ENCODE measurements around the gene SPATA31C2.
"Not testable (repeated sequence)": the region's sequence is repeated elsewhere in the genome, so short reads cannot be mapped to it uniquely, and the experiment has no call there.

Gene SPATA31C2

GRCh38 chr9:88138375-88138774 is at the start of gene SPATA31C2:
SPATA31C2 (minus strand) TSS chr9:88138475; CDS start chr9:88138446, 29 bp downstream.
- DNase-seq, result not testable (repeated sequence)

- no peak for DNase-seq
These were observed 49.4 kb upstream of the SPATA31C2 start for GRCh38 chr9:88187631-88188030.

GRCh38 chr9:88186495-88187110 is 48.3 kb upstream of the SPATA31C2 start:
- no peak for DNase-seq

- no peak for DNase-seq
These were observed 46.7 kb upstream of the SPATA31C2 start for GRCh38 chr9:88184976-88185375.

- DNase-seq, result no peak
These were observed 45.7 kb upstream of the SPATA31C2 start for GRCh38 chr9:88183798-88184495.

GRCh38 chr9:88182501-88182900 is 44.2 kb upstream of the SPATA31C2 start:
- no peak for DNase-seq

DNA sequence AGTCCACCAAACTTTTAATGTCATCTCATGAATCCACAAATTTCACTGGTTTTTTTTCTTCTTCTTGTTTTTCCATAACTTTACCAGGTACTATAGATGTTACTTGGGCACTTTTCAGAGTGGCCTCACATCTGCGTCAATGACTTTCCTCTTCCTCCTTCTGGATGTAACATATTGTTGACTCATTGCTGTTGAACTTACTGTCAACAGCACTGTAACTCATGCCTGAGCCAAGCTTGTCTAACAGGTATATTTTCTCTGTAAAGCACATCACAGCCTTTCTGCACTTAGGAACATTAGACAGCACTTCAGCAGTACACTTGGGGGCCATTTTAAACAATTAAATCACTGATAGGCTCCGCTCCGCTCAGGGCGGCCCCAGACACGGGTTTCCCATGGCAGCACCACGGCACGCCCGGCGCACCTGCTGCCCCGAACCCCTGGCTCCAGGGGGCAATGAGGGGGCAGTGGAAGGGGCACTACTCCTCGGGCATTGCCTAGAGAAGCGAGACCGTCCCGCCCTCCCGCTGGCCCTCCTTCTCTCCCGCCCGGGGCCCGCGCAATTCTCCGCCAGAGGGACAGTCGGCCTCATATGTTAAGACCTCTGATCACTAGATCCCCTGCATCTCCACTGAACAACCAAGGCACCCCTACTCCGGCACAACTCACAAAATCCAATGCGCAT is 41.9 kb upstream of the SPATA31C2 start:
- DNase-seq, result no peak

DNA sequence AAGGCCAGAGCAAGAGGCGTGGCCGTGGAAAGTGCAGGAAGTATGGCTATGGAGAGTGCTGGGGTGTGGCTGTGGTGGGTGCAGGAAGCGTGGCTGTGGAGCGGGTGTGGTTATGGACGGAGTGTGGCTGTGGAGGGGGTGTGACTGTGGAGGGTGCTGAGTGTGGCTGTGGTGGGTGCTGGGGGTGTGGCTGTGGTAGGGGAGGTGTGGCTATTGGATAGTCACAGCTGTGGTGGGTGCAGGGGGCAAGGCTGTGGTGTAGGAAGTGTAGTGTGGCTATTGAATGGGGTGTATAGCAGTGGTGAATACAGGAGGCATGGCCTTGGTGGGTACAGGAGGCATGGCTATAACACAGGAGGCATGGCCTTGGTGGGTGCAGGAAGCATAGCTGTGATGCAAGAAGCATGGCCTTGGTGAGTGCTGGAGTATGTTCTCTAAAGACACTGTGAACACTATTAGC is 40.8 kb upstream of the SPATA31C2 start:
- DNase-seq, result no peak

DNA sequence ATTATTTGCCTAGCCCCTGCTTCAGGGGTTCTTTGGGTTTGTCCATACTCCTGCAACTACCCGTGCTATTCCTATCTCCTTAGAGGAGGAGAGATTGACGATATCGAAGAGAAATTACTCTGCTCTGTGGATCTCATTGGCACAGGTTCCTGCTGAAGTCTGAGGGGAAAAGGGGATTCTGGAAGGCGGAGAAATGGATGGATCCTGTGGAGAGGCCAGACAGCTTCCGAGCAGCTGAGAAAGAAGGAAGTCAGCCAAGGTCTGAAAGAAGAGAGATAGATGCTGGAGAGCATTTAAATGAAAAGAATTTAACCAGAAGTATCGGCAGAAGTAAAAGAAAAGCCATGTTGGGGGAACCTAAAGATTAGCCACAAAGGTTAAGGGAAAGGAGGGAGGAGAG is 40.4 kb upstream of the SPATA31C2 start:
- DNase-seq, result no peak

DNA sequence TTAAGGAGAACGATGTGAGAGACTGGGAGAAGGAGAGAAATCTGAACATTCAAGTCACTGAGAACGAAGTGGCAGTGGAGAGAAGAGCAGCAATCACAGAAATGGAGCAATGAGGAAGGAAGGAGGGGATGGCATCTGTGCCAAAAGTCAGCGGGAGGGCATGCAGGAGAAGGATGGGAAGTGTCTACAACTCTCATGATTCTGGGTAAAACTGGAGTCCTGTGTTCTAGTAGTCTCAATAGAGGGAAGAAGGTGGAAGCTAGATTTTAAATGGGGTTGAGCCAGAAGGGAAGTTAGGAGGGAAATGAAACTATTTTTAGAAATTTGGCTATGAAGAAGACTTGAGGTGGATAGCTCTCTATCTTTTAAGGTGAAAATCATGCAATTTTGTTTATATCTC is 39.1 kb upstream of the SPATA31C2 start:
- no peak for DNase-seq

DNA sequence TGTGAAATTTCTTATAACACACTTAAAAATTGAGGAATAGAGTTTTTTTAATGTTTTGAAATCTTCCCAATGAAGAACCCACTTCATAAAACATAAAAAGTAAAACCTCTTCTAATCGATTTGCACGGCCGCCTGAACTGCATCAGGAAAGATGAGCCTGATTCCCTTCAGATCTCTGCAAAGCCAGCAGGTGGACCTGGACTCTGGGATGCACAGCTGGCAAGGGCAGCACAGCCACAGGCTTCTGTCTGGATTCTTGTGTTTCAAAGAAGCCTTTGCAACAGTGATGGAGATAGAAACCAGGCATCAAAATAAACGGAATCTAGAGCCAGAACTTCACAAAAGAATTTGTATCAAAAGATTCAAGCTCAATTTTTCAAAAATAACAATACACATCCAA is 36.0 kb upstream of the SPATA31C2 start:
- DNase-seq, result peak; percentile 13

- DNase-seq, result no peak
These were observed 35.2 kb upstream of the SPATA31C2 start for GRCh38 chr9:88173378-88173999.

GRCh38 chr9:88169700-88170099 is 31.4 kb upstream of the SPATA31C2 start:
- no peak for DNase-seq

DNA sequence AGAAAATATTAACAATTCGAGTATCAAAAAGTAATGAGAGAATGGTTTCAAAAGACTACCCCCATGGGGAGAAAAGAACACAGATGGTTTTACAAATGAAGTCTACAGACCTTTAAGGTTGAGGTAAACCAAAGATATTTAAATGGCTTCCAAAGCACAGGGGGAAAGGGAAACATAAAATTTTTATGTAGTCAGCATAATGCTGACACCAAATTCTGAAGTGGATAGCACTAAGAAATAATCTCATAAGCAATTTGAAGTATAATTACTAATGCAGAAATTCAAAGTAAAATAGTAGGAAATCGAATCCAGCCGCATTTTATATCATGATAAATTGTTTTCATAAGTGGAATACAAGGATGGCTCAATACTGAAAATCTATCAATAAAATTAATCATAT is 30.3 kb upstream of the SPATA31C2 start:
- no peak for DNase-seq

DNA sequence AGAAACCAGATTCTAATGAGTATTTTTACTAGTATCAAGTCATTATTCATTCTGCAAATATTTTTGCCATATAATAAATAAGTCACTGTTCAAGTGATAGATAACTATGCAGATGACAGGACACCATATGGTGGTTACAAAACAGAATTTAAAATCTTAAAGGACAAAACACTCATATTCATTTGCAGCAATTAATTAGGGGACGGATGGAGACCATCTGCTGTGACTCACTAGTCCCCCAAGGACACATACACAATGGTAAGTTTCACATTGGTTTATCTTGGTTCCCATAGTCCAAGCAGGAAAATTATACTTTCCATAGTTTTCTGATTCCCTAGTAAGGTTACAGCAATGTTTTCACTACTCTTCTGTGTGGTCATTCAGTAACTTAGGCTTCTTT is 28.4 kb upstream of the SPATA31C2 start:
- DNase-seq, result no peak

GRCh38 chr9:88164850-88165249 is 26.6 kb upstream of the SPATA31C2 start:
- no peak for DNase-seq

GRCh38 chr9:88161144-88161543 is 22.9 kb upstream of the SPATA31C2 start:
- DNase-seq, result no peak

DNA sequence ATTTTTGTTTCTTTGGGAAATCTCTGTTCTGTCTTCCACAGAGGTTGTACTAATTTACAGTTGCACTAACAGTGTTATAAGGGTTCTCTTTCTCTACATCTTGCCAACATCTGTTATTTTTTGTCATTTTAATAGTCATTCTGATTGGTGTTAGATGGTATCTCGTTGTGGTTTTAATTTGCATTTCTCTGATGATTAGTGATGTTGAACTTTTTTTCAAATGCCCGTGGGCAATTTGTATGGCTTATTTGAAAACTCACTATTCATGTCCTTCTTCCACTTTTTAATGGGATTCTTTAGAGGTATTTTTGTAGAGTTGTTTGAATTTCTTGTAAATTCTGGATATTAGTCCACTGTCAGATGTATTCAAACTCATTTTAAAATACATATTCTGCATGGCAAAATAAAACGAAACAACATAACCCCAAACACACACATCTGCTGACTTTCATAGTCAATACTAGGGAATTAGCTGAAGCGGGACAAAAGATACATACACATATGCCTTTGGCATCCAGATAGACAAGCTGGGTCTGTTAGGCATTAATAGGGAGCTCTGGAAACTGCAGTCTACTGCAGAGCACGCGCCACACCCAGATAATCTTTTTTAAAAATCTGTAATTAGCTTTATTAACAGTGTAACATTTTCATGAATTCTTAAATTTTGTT is 5.8 kb upstream of the SPATA31C2 start:
- DNase-seq, result no peak

DNA sequence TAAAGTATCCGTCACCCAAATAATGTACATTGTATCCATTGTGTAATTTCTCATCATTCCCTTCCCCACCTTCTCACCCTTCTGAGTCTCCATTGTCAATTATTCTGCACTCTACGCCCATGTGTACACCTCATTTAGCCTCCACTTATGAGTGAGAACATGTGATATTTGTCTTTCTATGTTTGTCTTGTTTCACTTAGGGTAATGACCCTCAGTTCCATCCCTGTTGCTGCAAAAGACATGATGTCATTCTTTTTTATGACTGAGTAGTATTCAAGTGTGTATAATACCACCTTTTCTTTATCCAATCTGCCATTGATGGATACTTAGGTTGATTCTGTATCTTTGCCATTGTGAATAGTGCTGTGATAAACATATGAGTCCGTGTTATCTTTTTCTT is 4.9 kb upstream of the SPATA31C2 start:
- DNase-seq, result no peak

DNA sequence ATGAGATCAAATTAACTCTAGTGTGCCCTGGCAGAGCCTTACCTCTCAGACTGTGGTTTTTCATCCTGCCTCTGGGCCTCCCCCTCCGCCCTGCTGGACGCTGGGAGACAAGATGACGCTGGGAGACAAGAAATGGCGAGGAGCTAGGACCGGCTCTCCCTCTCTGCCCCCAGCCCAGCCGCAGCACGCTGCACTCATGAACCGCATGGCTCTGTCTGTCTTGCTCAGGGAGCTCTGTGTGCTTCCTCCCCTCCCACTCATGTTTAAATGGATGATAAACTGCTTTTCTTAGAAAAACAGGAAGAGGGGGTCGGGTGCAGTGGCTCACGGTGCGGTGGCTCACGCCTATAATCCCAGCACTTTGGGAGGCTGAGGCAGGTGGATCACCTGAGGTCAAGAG is 4.7 kb downstream of the SPATA31C2 start:
- DNase-seq, result not testable (repeated sequence)

- DNase-seq, result not testable (repeated sequence)
These were observed 8.7 kb downstream of the SPATA31C2 start for GRCh38 chr9:88129556-88129955.

DNA sequence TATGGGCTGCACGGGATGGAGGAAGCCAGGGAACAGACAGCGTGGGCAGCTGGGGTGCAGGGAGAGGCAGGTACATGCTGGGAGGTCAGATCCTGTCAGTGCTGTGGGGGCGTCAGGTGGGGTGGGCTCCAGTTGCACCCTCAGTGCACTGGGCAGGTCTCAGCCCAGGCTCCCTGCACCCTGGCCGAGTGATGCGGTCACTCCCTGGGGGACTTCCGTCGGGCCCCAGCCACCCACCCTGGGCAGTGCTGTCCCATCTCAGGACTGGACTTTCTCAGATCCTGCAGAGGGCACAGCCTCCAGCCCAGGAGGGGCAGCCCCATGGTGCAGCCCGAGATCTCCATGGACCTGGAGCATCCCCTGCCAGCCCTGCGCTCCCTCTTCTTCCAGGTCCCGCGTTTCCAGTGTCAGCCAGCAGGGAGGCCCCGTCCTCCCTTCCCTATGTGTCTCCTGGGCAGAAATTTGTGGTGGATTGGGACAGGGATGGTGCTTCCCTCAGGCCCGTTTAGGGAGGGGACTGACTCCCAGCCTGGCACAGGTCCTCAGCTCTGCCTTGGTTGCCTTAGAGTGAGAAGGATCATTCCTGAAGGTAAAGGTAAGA is 10.5 kb downstream of the SPATA31C2 start:
- DNase-seq, result not testable (repeated sequence)

- not testable (repeated sequence) for DNase-seq
These were observed 14.9 kb downstream of the SPATA31C2 start for GRCh38 chr9:88123413-88123812.
